ENCODE results near the gene ARG2.

Gene ARG2

GRCh38 chr14:67694791-67695393 lies 75.2 kb downstream of the ARG2 start:
- peak; percentile 81 for DNase-seq

- peak; percentile 84 for DNase-seq
Measured at GRCh38 chr14:67695394-67695949, 75.8 kb downstream of the ARG2 start, which contains the start of gene RDH11. RDH11 (minus strand) TSS chr14:67695764; CDS start chr14:67695703, 61 bp downstream.

- no peak for DNase-seq
Measured at GRCh38 chr14:67697006-67697405, 77.3 kb downstream of the ARG2 start.

GRCh38 chr14:67698179-67698578 lies 78.5 kb downstream of the ARG2 start:
- DNase-seq = no peak
